Endothelial cell of umbilical vein (primary cell): Measurements from ENCODE around the gene TRIML2. TPM values are rescaled to one million over a fixed set of nuclear protein-coding genes. Genes with fewer than 3 reads are reported as not detected.

Experiments
- BruUV-seq: library from RNA; stranded (reverse); fragments of 400-500 nt; replicated peaks from 2 replicates; lab custom pipeline; 2021; lab: Mats Ljungman, UMichigan
- CTCF ChIA-PET: fragments of 300-600, 350-600 bp; sonication (Branson Sonifier 250); formaldehyde crosslinking; loops from one replicate; lab custom pipeline; 2021; ENCODE audit warnings: antibody characterized with exemption, inconsistent platforms; lab: Charles Lee
- POLR2A ChIA-PET: fragments of 300-600, 350-600 bp; sonication (Branson Sonifier 250); formaldehyde crosslinking; loops from one replicate; lab custom pipeline; 2021; ENCODE audit warnings: antibody characterized with exemption, inconsistent platforms; lab: Charles Lee
- DNase-seq: peaks from one replicate; pipeline ENCODE4 v3.0.0-alpha.2; 2011; ENCODE audit warnings: low read depth, low spot score
- FAIRE-seq: peaks from 2 replicates; lab custom pipeline; 2011; peaks lifted over from hg19 to GRCh38; lab: Jason Lieb, UNC
- H2AFZ ChIP-seq: 2 replicates; pipeline ENCODE4 v1.6.0; 2012; ENCODE audit warnings: low read depth, low read length, control low read depth, inconsistent platforms
- H3K27ac ChIP-seq: 2 replicates; pipeline ENCODE4 v1.5.1; 2011; ENCODE audit warnings: low read depth, mild to moderate bottlenecking, control low read depth, low read length, moderate library complexity; ENCODE audit not compliant: insufficient read depth
- H3K27me3 ChIP-seq, 2 experiments: 2 replicates each; pipeline versions ENCODE4 v1.6.0 to v1.6.1; 2011; ENCODE audit warnings: low read length in 2 of 2, mixed read lengths in 1 of 2; ENCODE audit not compliant: control insufficient read depth in 2 of 2, insufficient read depth in 2 of 2
- H3K36me3 ChIP-seq, 2 experiments: 2 replicates in 1 of 2; 3 replicates in 1 of 2; pipeline ENCODE4 v1.5.1; 2011; ENCODE audit warnings: low read length in 2 of 2, mild to moderate bottlenecking in 1 of 2, moderate library complexity in 1 of 2; ENCODE audit not compliant: control insufficient read depth in 2 of 2, insufficient read depth in 2 of 2; ENCODE audit errors: extremely low read depth in 1 of 2
- H3K4me1 ChIP-seq: 3 replicates; pipeline ENCODE4 v1.5.1; 2011; ENCODE audit warnings: mild to moderate bottlenecking, low read length; ENCODE audit not compliant: control insufficient read depth, insufficient read depth; ENCODE audit errors: extremely low read depth
- H3K4me2 ChIP-seq: 2 replicates; pipeline ENCODE4 v1.6.1; 2011; ENCODE audit warnings: low read length, control low read depth, mixed read lengths; ENCODE audit not compliant: insufficient read depth
- H3K4me3 ChIP-seq, 3 experiments: fragments of 200-600 bp in 1 of 3; sonication (generic), shearing (Covaris generic) in 1 of 3; replicated peaks in 1 of 3; 2 replicates each; pipeline ENCODE4 v1.5.1; 2011 to 2016; ENCODE audit warnings: control low read depth in 3 of 3, low read length in 3 of 3, mild to moderate bottlenecking in 2 of 3, inconsistent platforms in 1 of 3, low read depth in 1 of 3, moderate library complexity in 1 of 3; ENCODE audit not compliant: insufficient read depth in 1 of 3
- H3K79me2 ChIP-seq: 2 replicates; pipeline ENCODE4 v1.6.0; 2012; ENCODE audit warnings: low read length, inconsistent platforms; ENCODE audit not compliant: control insufficient read depth, insufficient read depth
- H3K9ac ChIP-seq: replicated peaks from 2 replicates; pipeline ENCODE3; 2011; ENCODE audit warnings: low read length, control low read depth; ENCODE audit not compliant: insufficient read depth; ENCODE audit errors: extremely low read depth
- H3K9me1 ChIP-seq: replicated peaks from 3 replicates; pipeline ENCODE4 v1.6.0; 2011; ENCODE audit warnings: mild to moderate bottlenecking, low read length; ENCODE audit not compliant: control insufficient read depth, insufficient read depth; ENCODE audit errors: extremely low read depth
- H3K9me3 ChIP-seq: replicated peaks from 2 replicates; pipeline ENCODE4 v1.5.1; 2012; ENCODE audit warnings: low read length, inconsistent platforms; ENCODE audit not compliant: control insufficient read depth, insufficient read depth
- H4K20me1 ChIP-seq: replicated peaks from 2 replicates; pipeline ENCODE3; 2011; ENCODE audit warnings: mild to moderate bottlenecking, low read length; ENCODE audit not compliant: control insufficient read depth, insufficient read depth; ENCODE audit errors: extremely low read depth
- CTCF ChIP-seq, 2 donors: IDR thresholded peaks; 1 replicate in 1 of 2; 2 replicates in 1 of 2; pipeline ENCODE4 v1.5.1; 2011; ENCODE audit warnings: low read length in 2 of 2, mild to moderate bottlenecking in 2 of 2, moderate library complexity in 2 of 2, control low read depth in 1 of 2, inconsistent platforms in 1 of 2, low read depth in 1 of 2; ENCODE audit not compliant: insufficient read depth in 1 of 2; ENCODE audit errors: extremely low read depth in 1 of 2
- EZH2 ChIP-seq: IDR thresholded peaks from 2 replicates; pipeline ENCODE4 v1.6.1; 2012; ENCODE audit warnings: borderline replicate concordance, low read depth, mild to moderate bottlenecking, moderate library complexity, low read length, inconsistent platforms; ENCODE audit not compliant: severe bottlenecking
- FOS ChIP-seq: IDR thresholded peaks from 2 replicates; pipeline ENCODE4 v1.6.1; 2011; ENCODE audit warnings: mild to moderate bottlenecking, low read length, moderate library complexity, borderline replicate concordance; ENCODE audit not compliant: insufficient read depth
- GATA2 ChIP-seq: IDR thresholded peaks from 2 replicates; pipeline ENCODE4 v1.7.0; 2011; ENCODE audit warnings: low read depth, mild to moderate bottlenecking, moderate library complexity, mixed read lengths, low read length; ENCODE audit not compliant: insufficient read length, insufficient read depth
- JUN ChIP-seq: IDR thresholded peaks from 2 replicates; pipeline ENCODE4 v1.6.1; 2011; ENCODE audit warnings: borderline replicate concordance, low read depth; ENCODE audit not compliant: insufficient read length, insufficient read depth
- MAX ChIP-seq: IDR thresholded peaks from 2 replicates; pipeline ENCODE4 v1.6.1; 2011; ENCODE audit not compliant: insufficient read depth, insufficient read length
- MYC ChIP-seq: IDR thresholded peaks from one replicate; pipeline ENCODE4 v1.6.1; 2011; ENCODE audit warnings: mild to moderate bottlenecking, low read depth, low read length
- POLR2A ChIP-seq: IDR thresholded peaks from 2 replicates; pipeline ENCODE4 v1.6.1; 2012; ENCODE audit warnings: low read depth, mild to moderate bottlenecking, control low read depth, low read length
- POLR2AphosphoS5 ChIP-seq: IDR thresholded peaks from 2 replicates; pipeline ENCODE4 v1.6.1; 2012; ENCODE audit warnings: low read depth, mild to moderate bottlenecking, control low read depth, low read length, moderate library complexity; ENCODE audit not compliant: insufficient read depth
- dilution Hi-C: fragments of 300-500 bp; cut with MboI; formaldehyde crosslinking; loops from one replicate; pipeline ENCODE4 v1.15.0; 2019; ENCODE audit warnings: low sequenced_read_pairs; ENCODE audit not compliant: extremely low pct_ligation_motif_present
- intact Hi-C: fragments of 100-400 bp; cut with micrococcal nuclease; formaldehyde crosslinking; loops from one replicate; pipeline ENCODE4 v1.10.0; 2022
- polyA plus RNA-seq, 4 experiments: library from polyadenylated mRNA; depleted of rRNA in 3 of 4; stranded (reverse) in 3 of 4; unstranded in 1 of 4; fragments of >200 nt; gene quantifications; 2 replicates each; pipeline versions ENCODE4 v1.2.1 to v1.2.3, GENCODE V29; 2011 to 2012; ENCODE audit warnings: missing spikeins in 1 of 4
- total RNA-seq: library from RNA; stranded (reverse); gene quantifications from 2 replicates; pipeline ENCODE4 v1.2.3, GENCODE V29; 2021

Gene TRIML2
- total and polyA plus RNA-seq, 2 donors (not counting 3 experiments of a cell fraction or from before 2014, with no cell fraction given), result 0.15 TPM; not detected in 1

GRCh38 chr4:188061083-188061482, 48.3 kb downstream of the TRIML2 start:
- H2AFZ ChIP-seq, result no peak overlapping the region
- DNase-seq (no peak), FAIRE-seq (no peak)
- BruUV-seq, result no TSS peak
- H3K9me3 ChIP-seq, result no peaks in the 10 kb centered on the region
- no peak overlapping the region for H3K27ac ChIP-seq
- H3K4me1 ChIP-seq, result no peaks in the 10 kb centered on the region
- intact Hi-C loops, result no loop called here
- no peaks in the 10 kb centered on the region for H3K27me3 ChIP-seq
- H3K79me2 ChIP-seq, result no peaks in the 10 kb centered on the region
- no peak overlapping the region for H3K9ac ChIP-seq
- H3K4me3 ChIP-seq, result no peak overlapping the region
- ChIA-PET POLR2A (no interaction called here), CTCF (no interaction called here)
- H3K36me3 ChIP-seq, result no peaks in the 10 kb centered on the region
- no peak overlapping the region for H3K4me2 ChIP-seq
- TF ChIP-seq MAX, result no peak
- TF ChIP-seq JUN, result no peak
- TF ChIP-seq CTCF (IDR thresholded peaks at IDR 0.05; ENCODE audit: extremely low read depth in 1 of 2, insufficient read depth in 1 of 2, low read depth in 1 of 2, low read length in 2 of 2), result no peak
- TF ChIP-seq FOS, result no peak
- TF ChIP-seq GATA2, result no peak
- TF ChIP-seq POLR2A, result no peak
- TF ChIP-seq EZH2, result no peak
- TF ChIP-seq MYC, result no peak
- TF ChIP-seq POLR2AphosphoS5, result no peak
- dilution Hi-C loops, result no loop called here
- no peaks in the 10 kb centered on the region for H4K20me1 ChIP-seq
- no peaks in the 10 kb centered on the region for H3K9me1 ChIP-seq
